GM12878 (cell line): Measurements from ENCODE around the gene HS6ST1.

ENCODE experiments used
- BHLHE40 ChIP-seq, 2 experiments: fragments of 450-650 bp in 1 of 2; IDR thresholded peaks; 2 replicates each; pipeline ENCODE4 v1.6.1; 2011 to 2017; ENCODE audit warnings: low read depth in 2 of 2, borderline replicate concordance in 1 of 2, improper control_type of control experiment in 1 of 2, low read length in 1 of 2, mild to moderate bottlenecking in 1 of 2
- CBX3 ChIP-seq: fragments of 200-600 bp; sonication (generic); IDR thresholded peaks from 2 replicates; pipeline ENCODE4 v1.6.1; 2016; ENCODE audit warnings: low read depth, borderline replicate concordance
- E2F4 ChIP-seq: IDR thresholded peaks from 2 replicates; pipeline ENCODE4 v1.6.1; 2012; ENCODE audit warnings: low read depth, low read length, improper control_type of control experiment
- EP300 ChIP-seq, 2 experiments: fragments of 150-350 bp in 1 of 2; IDR thresholded peaks; 2 replicates each; pipeline ENCODE4 v1.6.1; 2011 to 2012; ENCODE audit warnings: low read depth in 2 of 2, low read length in 2 of 2, borderline replicate concordance in 1 of 2, improper control_type of control experiment in 1 of 2, inconsistent platforms in 1 of 2; ENCODE audit not compliant: control insufficient read depth in 1 of 2
- JUND ChIP-seq: IDR thresholded peaks from 2 replicates; pipeline ENCODE4 v1.6.1; 2012; ENCODE audit warnings: low read depth, mild to moderate bottlenecking, low read length, improper control_type of control experiment, moderate library complexity
- POLR2A ChIP-seq: IDR thresholded peaks from 2 replicates; pipeline ENCODE4 v1.6.1; 2011; ENCODE audit warnings: low read depth, mild to moderate bottlenecking, low read length
- POLR2AphosphoS5 ChIP-seq: IDR thresholded peaks from 2 replicates; pipeline ENCODE4 v1.6.1; 2011; ENCODE audit warnings: mild to moderate bottlenecking, low read length, inconsistent platforms
- REST ChIP-seq: IDR thresholded peaks from 2 replicates; pipeline ENCODE4 v1.6.1; 2012; ENCODE audit warnings: mild to moderate bottlenecking, low read depth, low read length
- SMC3 ChIP-seq: IDR thresholded peaks from 2 replicates; pipeline ENCODE4 v1.6.1; 2011; ENCODE audit warnings: low read length, improper control_type of control experiment, borderline replicate concordance
- SREBF2 ChIP-seq: IDR thresholded peaks from 2 replicates; pipeline ENCODE4 v1.6.1; 2012; ENCODE audit warnings: mild to moderate bottlenecking, low read length
- TF ChIP-seq, protein P1 (sequence below), 3 experiments: IDR thresholded peaks in 2 of 3; conservative IDR thresholded peaks in 1 of 3; 2 replicates each; pipeline ENCODE4 v1.5.1; 2011; ENCODE audit warnings: low read depth in 3 of 3, low read length in 3 of 3, mild to moderate bottlenecking in 3 of 3, control low read depth in 2 of 3, moderate library complexity in 2 of 3, inconsistent platforms in 1 of 3, mixed read lengths in 1 of 3; ENCODE audit not compliant: control insufficient read depth in 2 of 3, insufficient read depth in 1 of 3; ENCODE audit errors: extremely low read depth in 1 of 3
- TF ChIP-seq, protein P2 (sequence below): fragments of 450-650 bp; IDR thresholded peaks from 2 replicates; pipeline ENCODE4 v1.6.1; 2016; ENCODE audit warnings: mild to moderate bottlenecking, moderate library complexity, borderline replicate concordance

DNA sequence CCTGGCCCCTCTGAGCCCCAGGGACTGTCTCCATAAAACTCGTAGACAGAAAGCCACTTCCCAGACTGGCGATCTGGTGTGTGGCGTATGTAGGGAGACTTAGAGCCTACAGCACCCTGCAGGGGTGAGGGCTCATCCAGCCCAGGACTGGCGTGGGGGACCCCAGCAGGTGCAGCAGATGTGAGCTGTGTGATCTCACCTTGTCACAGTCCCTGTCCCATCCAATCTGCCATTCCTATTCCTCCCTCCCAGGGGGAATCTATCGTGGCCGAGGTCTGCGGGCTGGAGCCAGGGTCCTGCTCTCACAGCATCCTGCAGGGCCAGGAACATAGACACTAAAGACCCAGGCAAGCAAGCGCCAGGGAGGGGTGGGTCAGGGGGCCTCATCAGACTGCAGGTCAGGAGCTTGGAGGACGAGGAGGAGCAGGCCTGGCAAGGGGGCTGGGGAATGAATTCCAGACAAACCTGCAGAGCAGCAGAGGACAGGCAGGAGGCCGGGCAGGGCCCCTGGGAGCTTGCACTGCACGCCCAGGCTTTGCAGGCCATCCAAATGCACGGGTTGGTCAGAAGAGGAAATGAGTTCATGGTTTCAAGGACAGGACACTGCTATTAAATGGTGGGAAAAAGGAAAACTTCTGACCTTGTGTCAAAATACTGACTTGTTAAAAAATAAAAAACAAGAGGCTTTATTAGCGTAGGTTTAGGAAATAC is 32.5 kb downstream of the HS6ST1 start:
- TF ChIP-seq CBX3 (no peak), POLR2AphosphoS5 (no peak), EP300 (IDR thresholded peaks at IDR 0.05; ENCODE audit: borderline replicate concordance in 1 of 2, control insufficient read depth in 1 of 2, low read depth in 2 of 2, low read length in 2 of 2) (no peak), SMC3 (no peak), E2F4 (no peak), REST (no peak), BHLHE40 (IDR thresholded peaks at IDR 0.05; ENCODE audit: borderline replicate concordance in 1 of 2, low read depth in 2 of 2, low read length in 1 of 2) (no peak), POLR2A (no peak), JUND (no peak), SREBF2 (no peak)
- TF ChIP-seq, protein P1, sequence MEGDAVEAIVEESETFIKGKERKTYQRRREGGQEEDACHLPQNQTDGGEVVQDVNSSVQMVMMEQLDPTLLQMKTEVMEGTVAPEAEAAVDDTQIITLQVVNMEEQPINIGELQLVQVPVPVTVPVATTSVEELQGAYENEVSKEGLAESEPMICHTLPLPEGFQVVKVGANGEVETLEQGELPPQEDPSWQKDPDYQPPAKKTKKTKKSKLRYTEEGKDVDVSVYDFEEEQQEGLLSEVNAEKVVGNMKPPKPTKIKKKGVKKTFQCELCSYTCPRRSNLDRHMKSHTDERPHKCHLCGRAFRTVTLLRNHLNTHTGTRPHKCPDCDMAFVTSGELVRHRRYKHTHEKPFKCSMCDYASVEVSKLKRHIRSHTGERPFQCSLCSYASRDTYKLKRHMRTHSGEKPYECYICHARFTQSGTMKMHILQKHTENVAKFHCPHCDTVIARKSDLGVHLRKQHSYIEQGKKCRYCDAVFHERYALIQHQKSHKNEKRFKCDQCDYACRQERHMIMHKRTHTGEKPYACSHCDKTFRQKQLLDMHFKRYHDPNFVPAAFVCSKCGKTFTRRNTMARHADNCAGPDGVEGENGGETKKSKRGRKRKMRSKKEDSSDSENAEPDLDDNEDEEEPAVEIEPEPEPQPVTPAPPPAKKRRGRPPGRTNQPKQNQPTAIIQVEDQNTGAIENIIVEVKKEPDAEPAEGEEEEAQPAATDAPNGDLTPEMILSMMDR (IDR thresholded peaks at IDR 0.05 in 2 of 3, conservative IDR thresholded peaks at IDR 0.05 in 1 of 3; ENCODE audit: control insufficient read depth in 2 of 3, extremely low read depth in 1 of 3, insufficient read depth in 1 of 3, low read depth in 3 of 3, low read length in 3 of 3) = no peak
- TF ChIP-seq, protein P2, sequence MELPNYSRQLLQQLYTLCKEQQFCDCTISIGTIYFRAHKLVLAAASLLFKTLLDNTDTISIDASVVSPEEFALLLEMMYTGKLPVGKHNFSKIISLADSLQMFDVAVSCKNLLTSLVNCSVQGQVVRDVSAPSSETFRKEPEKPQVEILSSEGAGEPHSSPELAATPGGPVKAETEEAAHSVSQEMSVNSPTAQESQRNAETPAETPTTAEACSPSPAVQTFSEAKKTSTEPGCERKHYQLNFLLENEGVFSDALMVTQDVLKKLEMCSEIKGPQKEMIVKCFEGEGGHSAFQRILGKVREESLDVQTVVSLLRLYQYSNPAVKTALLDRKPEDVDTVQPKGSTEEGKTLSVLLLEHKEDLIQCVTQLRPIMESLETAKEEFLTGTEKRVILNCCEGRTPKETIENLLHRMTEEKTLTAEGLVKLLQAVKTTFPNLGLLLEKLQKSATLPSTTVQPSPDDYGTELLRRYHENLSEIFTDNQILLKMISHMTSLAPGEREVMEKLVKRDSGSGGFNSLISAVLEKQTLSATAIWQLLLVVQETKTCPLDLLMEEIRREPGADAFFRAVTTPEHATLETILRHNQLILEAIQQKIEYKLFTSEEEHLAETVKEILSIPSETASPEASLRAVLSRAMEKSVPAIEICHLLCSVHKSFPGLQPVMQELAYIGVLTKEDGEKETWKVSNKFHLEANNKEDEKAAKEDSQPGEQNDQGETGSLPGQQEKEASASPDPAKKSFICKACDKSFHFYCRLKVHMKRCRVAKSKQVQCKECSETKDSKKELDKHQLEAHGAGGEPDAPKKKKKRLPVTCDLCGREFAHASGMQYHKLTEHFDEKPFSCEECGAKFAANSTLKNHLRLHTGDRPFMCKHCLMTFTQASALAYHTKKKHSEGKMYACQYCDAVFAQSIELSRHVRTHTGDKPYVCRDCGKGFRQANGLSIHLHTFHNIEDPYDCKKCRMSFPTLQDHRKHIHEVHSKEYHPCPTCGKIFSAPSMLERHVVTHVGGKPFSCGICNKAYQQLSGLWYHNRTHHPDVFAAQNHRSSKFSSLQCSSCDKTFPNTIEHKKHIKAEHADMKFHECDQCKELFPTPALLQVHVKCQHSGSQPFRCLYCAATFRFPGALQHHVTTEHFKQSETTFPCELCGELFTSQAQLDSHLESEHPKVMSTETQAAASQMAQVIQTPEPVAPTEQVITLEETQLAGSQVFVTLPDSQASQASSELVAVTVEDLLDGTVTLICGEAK = no peak
